GM18858 (cell line): Measurements from ENCODE around the gene ZNF311.
"Not testable (repeated sequence)": the region's sequence is repeated elsewhere in the genome, so short reads cannot be mapped to it uniquely, and the experiment has no call there.

ENCODE experiments used
- ATAC-seq: cut with Tn5 transposase; IDR thresholded peaks from one replicate; pipeline ENCODE4 v1.9.1; 2021; ENCODE audit not compliant: unreplicated experiment

Gene ZNF311

GRCh38 chr6:28956331-28956730 is 48.8 kb downstream of the ZNF311 start:
- ATAC-seq, result no peak

- no peak for ATAC-seq
These were observed 51.4 kb downstream of the ZNF311 start for GRCh38 chr6:28953585-28954258.

- no peak for ATAC-seq
These were observed 52.0 kb downstream of the ZNF311 start for GRCh38 chr6:28953039-28953584.

GRCh38 chr6:28949656-28950195 is 55.4 kb downstream of the ZNF311 start:
- not testable (repeated sequence) for ATAC-seq

- no peak for ATAC-seq
These were observed 56.2 kb downstream of the ZNF311 start for GRCh38 chr6:28948782-28949486.

GRCh38 chr6:28947831-28948270 is 57.3 kb downstream of the ZNF311 start:
- no peak for ATAC-seq

- no peak for ATAC-seq
These were observed 57.9 kb downstream of the ZNF311 start for GRCh38 chr6:28947067-28947765.

- ATAC-seq, result no peak
These were observed 59.8 kb downstream of the ZNF311 start for GRCh38 chr6:28945349-28945748.
